ENCODE measurements around the gene HEPHL1.
"Not testable (repeated sequence)": the region's sequence is repeated elsewhere in the genome, so short reads cannot be mapped to it uniquely, and the experiment has no call there.

Gene HEPHL1

GRCh38 chr11:94151903-94152677 lies 130.9 kb downstream of the HEPHL1 start:
- DNase-seq = no peak

- DNase-seq = no peak
These were observed 131.5 kb downstream of the HEPHL1 start for GRCh38 chr11:94152678-94153065.

DNA sequence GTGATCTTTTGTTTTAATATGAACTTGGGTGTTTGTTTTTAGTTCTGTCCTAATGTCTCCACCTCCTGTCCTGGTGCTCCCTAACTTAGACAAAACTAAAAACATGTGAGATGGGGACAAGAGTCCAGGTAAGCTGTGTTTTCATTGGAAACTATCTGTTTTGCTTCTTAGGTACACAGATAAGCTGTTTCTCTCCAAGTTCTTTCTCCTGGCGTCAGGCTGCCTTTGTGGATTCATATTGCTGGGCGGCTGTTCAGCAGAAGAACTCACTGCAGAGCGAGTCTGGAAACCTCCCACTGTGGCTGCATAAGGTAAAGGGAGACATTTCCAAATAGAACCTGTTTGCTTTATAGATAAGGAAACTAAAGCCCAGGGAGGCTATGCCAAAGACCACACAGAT lies 132.2 kb downstream of the HEPHL1 start:
- no peak for DNase-seq

DNA sequence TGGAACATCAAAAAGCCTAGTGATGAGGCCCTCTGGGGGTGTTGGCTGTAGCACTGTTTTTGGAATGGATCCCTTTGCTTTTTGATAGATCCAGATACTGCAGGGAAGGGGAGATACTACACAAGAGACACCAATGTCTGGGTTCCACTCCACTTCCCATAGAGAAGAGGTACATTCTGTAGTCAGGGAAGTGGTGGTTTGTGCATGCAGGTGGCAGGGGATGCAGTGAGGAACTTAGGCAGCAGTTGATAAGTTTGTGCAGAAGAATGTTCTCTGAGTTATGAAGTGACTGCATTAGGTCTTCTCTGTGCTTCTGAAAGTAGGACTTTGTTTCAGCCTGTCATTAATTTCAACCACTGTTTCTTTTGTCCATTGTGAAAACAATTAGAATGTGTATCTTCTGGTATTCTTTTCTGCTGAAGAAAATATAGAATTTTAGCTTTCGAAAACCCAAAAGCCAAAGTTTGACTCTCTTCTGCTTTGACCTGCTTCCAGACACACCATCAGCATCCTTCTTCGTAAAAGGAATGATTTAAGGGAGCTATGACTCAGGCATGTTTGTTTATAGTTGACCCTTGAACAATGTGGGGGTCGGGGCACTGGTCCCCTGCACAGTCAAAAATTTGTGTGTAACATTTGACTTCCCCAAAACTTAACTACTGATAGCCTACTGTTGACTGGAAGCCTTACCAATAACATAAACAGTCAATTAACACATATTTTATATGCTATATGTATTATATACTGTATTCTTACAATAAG lies 133.1 kb downstream of the HEPHL1 start:
- DNase-seq = no peak

- not testable (repeated sequence) for DNase-seq
These were observed 136.2 kb downstream of the HEPHL1 start for GRCh38 chr11:94157339-94157738.
